Measurements from ENCODE around the gene WNK1. TPM values are rescaled to one million over a fixed set of nuclear protein-coding genes. Genes with fewer than 3 reads are reported as not detected.

The WNK1 gene
- total and polyA plus RNA-seq, 2 of the 8 experiments (the other 6 are each of a cell fraction or from before 2014, with no cell fraction given): 88.2 to 157 TPM

DNA sequence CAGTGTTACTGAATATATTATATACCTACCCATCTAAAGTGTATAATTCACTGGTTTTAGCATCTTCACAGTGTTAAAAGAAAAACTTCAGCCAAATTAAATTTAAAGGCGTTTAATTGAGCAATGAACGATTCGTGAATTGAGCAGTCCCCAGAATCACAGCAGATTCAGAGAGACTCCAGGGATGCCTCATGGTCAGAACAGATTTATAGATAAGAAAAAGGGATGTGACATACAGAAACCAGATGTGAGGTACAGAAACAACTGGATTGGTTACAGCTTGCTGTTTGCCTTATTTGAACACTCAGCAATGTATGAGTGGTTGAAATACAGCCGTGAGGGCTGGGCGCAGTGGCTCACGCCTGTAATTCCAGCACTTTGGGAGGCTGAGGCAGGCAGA lies 84.6 kb downstream of the WNK1 start (continued):
- TF ChIP-seq FOSL1 (IDR thresholded peaks at IDR 0.05; ENCODE audit: insufficient read depth, low read depth, low read length): no peak
- TF ChIP-seq CBX5 (IDR thresholded peaks at IDR 0.05; ENCODE audit: low read depth, low read length): no peak
- no peak for TF ChIP-seq ZNF274 (IDR thresholded peaks at IDR 0.05; ENCODE audit: borderline replicate concordance, extremely low read depth, low read length)
- TF ChIP-seq TAF7 (optimal IDR thresholded peaks at IDR 0.05; ENCODE audit: borderline replicate concordance, low read depth, low read length): no peak
- TF ChIP-seq SIX5 (IDR thresholded peaks at IDR 0.05; ENCODE audit: low read depth, low read length): no peak
- TF ChIP-seq SP2 (IDR thresholded peaks at IDR 0.05; ENCODE audit: low read length): no peak

Data from H1 (cell line).